Activated CD8-positive, alpha-beta T cell treated with anti-CD3 and anti-CD28 coated beads for 36 hours (primary cell): ENCODE results near the gene DENND6B. TPM values are rescaled to one million over a fixed set of nuclear protein-coding genes. Genes with fewer than 3 reads are reported as not detected.
"Not testable (repeated sequence)": the region's sequence is repeated elsewhere in the genome, so short reads cannot be mapped to it uniquely, and the experiment has no call there.

Experiments
- ATAC-seq: fragments of 200-7000 bp; cut with Tn5 transposase; one replicate; pipeline ENCODE4 v1.10.0; 2021; ENCODE audit warnings: mild to moderate bottlenecking, moderate library complexity
- CTCF ChIA-PET: fragments of 350-600 bp; sonication (Branson Sonifier 250); formaldehyde crosslinking; loops from one replicate; lab custom pipeline; 2021; ENCODE audit warnings: antibody characterized with exemption; lab: Charles Lee
- POLR2A ChIA-PET: fragments of 350-600 bp; sonication (Branson Sonifier 250); formaldehyde crosslinking; loops from one replicate; lab custom pipeline; 2021; ENCODE audit warnings: antibody characterized with exemption; lab: Charles Lee
- DNase-seq: peaks from one replicate; pipeline ENCODE4 v3.0.0-alpha.2; 2020
- H3K27ac Mint-ChIP-seq: one replicate; pipeline ENCODE4 v1.8.0; 2021; ENCODE audit warnings: mild to moderate bottlenecking, mixed read lengths
- H3K27me3 Mint-ChIP-seq: one replicate; pipeline ENCODE4 v1.8.0; 2021; ENCODE audit warnings: mixed read lengths
- H3K36me3 Mint-ChIP-seq: one replicate; pipeline ENCODE4 v1.8.0; 2021; ENCODE audit warnings: low read depth, mixed read lengths
- H3K4me1 Mint-ChIP-seq: one replicate; pipeline ENCODE4 v1.8.0; 2021; ENCODE audit warnings: low read depth, mixed read lengths
- H3K4me3 Mint-ChIP-seq: one replicate; pipeline ENCODE4 v1.8.0; 2021; ENCODE audit warnings: mild to moderate bottlenecking, moderate library complexity, mixed read lengths
- H3K9me3 Mint-ChIP-seq: one replicate; pipeline ENCODE4 v1.8.0; 2021; ENCODE audit warnings: mixed read lengths
- intact Hi-C: fragments of 100-400 bp; cut with micrococcal nuclease; formaldehyde crosslinking; loops from one replicate; pipeline ENCODE4 v1.10.0; 2022
- total RNA-seq, 2 experiments: library from RNA; stranded (reverse); gene quantifications; one replicate each; pipeline ENCODE4 v1.2.3, GENCODE V29; 2021
- TF ChIP-seq, protein P1 (sequence below): fragments of 200-600 bp; IDR thresholded peaks from one replicate; pipeline ENCODE4 v1.8.0; 2022; ENCODE audit warnings: antibody characterized with exemption, mild to moderate bottlenecking

DENND6B gene
- total RNA-seq, 2 experiments from 2014 or later, result 4.6 to 5.3 TPM

GRCh38 chr22:50327711-50328019 is 853 bp upstream of the DENND6B start:
- H3K4me3 Mint-ChIP-seq, result peak overlapping the region; percentile 74
- no peaks in the 10 kb centered on the region for H3K36me3 Mint-ChIP-seq
- no peak for DNase-seq
- H3K27me3 Mint-ChIP-seq, result peaks cover 10% of the 10 kb centered on the region
- ChIA-PET POLR2A (interaction anchor here (0.7 to 1.7 kb wide), 8 partner anchors 11 to 83 kb away, joined by 3 to 8 read pairs (median 4); partner anchors contain the start of gene TUBGCP6), CTCF (interaction anchor here (0.6 to 6.4 kb wide), 20 partner anchors 12 to 145 kb away, joined by 3 to 44 read pairs (median 4); partner anchors contain the start of genes HDAC10, MAPK11, MAPK12 and PLXNB2)
- peaks cover 15% of the 10 kb centered on the region for H3K4me1 Mint-ChIP-seq
- no peak for ATAC-seq
- intact Hi-C loops, result loop anchor here (5.0 kb wide), 1 partner anchor 50 kb away; no protein-coding TSS in a partner anchor
- H3K9me3 Mint-ChIP-seq, result no peaks in the 10 kb centered on the region
- H3K27ac Mint-ChIP-seq, result peak overlapping the region; percentile 72
- TF ChIP-seq, protein P1, sequence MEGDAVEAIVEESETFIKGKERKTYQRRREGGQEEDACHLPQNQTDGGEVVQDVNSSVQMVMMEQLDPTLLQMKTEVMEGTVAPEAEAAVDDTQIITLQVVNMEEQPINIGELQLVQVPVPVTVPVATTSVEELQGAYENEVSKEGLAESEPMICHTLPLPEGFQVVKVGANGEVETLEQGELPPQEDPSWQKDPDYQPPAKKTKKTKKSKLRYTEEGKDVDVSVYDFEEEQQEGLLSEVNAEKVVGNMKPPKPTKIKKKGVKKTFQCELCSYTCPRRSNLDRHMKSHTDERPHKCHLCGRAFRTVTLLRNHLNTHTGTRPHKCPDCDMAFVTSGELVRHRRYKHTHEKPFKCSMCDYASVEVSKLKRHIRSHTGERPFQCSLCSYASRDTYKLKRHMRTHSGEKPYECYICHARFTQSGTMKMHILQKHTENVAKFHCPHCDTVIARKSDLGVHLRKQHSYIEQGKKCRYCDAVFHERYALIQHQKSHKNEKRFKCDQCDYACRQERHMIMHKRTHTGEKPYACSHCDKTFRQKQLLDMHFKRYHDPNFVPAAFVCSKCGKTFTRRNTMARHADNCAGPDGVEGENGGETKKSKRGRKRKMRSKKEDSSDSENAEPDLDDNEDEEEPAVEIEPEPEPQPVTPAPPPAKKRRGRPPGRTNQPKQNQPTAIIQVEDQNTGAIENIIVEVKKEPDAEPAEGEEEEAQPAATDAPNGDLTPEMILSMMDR, result no peak

DNA sequence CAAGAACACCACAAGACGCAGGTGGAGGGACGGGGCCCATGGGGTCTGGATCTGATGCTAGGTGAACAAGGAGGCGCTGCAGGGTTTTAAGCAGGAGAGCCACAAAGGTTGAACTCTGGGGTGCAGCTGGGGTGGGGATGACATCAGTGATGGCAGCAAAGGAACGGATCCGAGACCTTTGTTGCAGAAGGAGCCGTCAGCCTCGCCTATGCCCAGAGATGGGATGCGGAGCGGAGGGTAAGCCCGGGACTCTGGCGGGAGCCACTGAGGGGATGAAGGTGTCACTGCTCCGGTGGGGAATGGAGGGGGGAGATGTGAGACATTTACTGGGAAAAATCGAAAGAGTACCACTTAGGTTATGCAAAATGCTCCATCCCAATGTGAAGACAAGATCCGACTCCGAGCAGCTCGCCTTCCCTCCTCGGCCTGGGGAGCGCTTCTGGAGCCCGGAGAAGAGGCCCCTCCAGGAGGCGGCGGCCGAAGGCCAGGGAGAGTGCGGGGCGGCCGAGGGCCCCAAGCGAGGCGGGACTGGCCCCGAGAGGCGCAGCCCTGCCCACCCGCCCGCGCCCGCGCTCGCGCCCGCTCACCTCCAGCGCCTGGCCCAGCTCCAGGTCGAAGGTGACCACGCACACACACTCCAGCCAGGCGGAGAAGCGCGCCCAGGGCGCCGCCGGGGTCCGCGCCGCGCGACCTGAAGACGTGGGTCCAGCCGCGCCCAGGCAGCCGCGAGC is 422 bp downstream of the DENND6B start:
- H3K27me3 Mint-ChIP-seq, result peaks cover 10% of the 10 kb centered on the region
- TF ChIP-seq, protein P1, result no peak
- ChIA-PET CTCF (interaction anchor here (0.8 to 6.4 kb wide), 9 partner anchors 11 to 75 kb away, joined by 3 to 44 read pairs (median 15); partner anchors contain the start of genes HDAC10 and MAPK11), POLR2A (interaction anchor here (1.1 to 1.7 kb wide), 5 partner anchors 9 to 295 kb away, joined by 3 to 8 read pairs (median 4); no protein-coding TSS in a partner anchor)
- ATAC-seq (no peak), DNase-seq (no peak)
- H3K27ac Mint-ChIP-seq, result no peak overlapping the region
- no peaks in the 10 kb centered on the region for H3K36me3 Mint-ChIP-seq
- H3K4me1 Mint-ChIP-seq, result peaks cover 15% of the 10 kb centered on the region
- peak overlapping the region; percentile 77 for H3K4me3 Mint-ChIP-seq
- no peaks in the 10 kb centered on the region for H3K9me3 Mint-ChIP-seq
- intact Hi-C loops, result loop anchor here (5.0 kb wide), 1 partner anchor 49 kb away; no protein-coding TSS in a partner anchor

DNA sequence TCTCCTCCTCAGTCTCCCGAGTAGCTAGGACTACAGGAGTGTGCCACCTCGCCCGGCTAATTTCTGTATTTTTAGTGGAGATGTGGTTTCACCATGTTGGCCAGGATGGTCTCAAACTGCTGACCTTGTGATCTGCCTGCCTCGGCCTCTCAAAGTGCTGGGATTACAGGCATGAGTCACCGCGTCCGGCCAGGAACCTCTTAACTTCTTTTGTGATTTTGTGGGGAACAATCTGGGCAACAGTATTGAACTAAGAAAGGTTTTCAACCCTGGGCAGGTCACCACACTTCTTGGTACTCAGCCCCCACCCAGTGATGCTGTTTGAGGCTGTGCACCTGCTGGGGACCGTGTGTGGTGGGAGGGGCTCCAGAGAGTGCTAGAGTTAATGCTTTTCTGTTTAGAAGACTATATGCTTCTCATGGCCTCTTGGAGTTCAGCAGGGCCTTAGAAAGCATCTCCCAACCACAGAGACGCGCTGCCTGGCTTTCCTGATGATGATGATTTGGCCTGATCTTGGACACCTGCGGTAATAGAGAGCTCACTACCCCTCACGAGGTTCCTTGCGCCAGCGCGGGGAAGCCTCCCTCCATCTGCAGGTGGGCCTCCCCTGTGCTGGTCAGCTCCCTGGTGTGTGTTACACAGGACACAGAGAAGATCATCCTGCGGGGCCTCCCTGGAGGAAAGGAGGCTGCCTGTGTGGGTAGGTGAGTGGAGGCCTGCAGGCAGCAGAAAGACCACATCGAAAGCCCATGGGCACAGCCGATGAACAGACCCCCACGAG is 1.2 kb downstream of the DENND6B start:
- H3K9me3 Mint-ChIP-seq, result no peaks in the 10 kb centered on the region
- CTCF ChIA-PET, result interaction anchor here (0.8 to 6.4 kb wide), 10 partner anchors 10 to 74 kb away, joined by 3 to 44 read pairs (median 14); partner anchors contain the start of genes HDAC10 and MAPK11
- ATAC-seq (no peak), DNase-seq (no peak)
- peak overlapping the region; percentile 77 for H3K4me3 Mint-ChIP-seq
- H3K27ac Mint-ChIP-seq, result no peak overlapping the region
- intact Hi-C loops, result loop anchor here (5.0 kb wide), 1 partner anchor 48 kb away; no protein-coding TSS in a partner anchor
- no peaks in the 10 kb centered on the region for H3K36me3 Mint-ChIP-seq
- POLR2A ChIA-PET, result interaction anchor here (1.7 kb wide), 1 partner anchor 9 kb away, joined by 8 read pairs; no protein-coding TSS in a partner anchor
- H3K4me1 Mint-ChIP-seq, result peaks cover 8% of the 10 kb centered on the region
- peaks cover 5% of the 10 kb centered on the region for H3K27me3 Mint-ChIP-seq
- TF ChIP-seq, protein P1, result no peak

GRCh38 chr22:50323900-50324299 is 2.9 kb downstream of the DENND6B start:
- Mint-ChIP-seq H3K27ac (no peak overlapping the region), H3K36me3 (no peaks in the 10 kb centered on the region), H3K4me1 (peaks cover 5% of the 10 kb centered on the region), H3K9me3 (no peaks in the 10 kb centered on the region), H3K27me3 (peaks cover 5% of the 10 kb centered on the region), H3K4me3 (no peak overlapping the region)
- ChIA-PET CTCF (no interaction called here), POLR2A (interaction anchor here (1.4 to 1.7 kb wide), 2 partner anchors 8 to 10 kb away, joined by 4 to 8 read pairs; no protein-coding TSS in a partner anchor)
- TF ChIP-seq, protein P1, result no peak
- ATAC-seq, result no peak
- intact Hi-C loops, result no loop called here
- DNase-seq, result no peak

DNA sequence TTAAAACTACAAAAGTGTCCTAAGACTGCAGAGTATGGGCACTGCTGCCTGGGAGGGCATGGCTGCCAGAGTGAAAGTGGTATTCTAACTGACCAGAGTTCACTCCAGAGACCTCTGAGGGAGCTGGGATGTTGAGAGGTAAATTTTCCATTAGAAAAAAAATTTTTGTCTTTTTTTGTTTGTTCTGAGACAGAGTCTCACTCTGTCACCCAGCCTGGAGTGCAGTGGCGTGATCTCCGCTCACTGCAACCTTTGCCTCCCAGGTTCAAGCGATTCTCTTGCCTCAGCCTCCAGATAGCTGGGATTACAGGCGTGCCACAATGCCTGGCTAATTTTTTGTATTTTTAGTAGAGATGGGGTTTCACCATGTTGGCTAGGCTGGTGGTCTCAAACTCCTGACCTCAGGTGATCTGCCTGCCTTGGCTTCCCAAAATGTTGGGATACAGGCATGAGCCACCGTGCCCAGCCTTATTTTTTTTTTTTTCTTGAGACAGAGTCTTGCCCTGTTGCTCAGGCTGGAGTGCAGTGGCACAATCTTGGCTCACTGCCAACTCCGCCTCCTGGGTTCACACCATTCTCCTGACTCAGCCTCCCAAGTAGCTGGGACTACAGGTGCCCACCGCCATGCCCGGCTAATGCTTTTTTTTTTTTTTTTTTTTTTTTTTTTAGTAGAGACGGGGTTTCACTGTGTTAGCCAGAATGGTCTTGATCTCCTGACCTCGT is 4.3 kb downstream of the DENND6B start:
- ChIA-PET POLR2A (interaction anchor here (1.4 kb wide), 1 partner anchor 13 kb away, joined by 3 read pairs; no protein-coding TSS in a partner anchor), CTCF (interaction anchor here (0.9 kb wide), 1 partner anchor 20 kb away, joined by 3 read pairs; no protein-coding TSS in a partner anchor)
- H3K4me1 Mint-ChIP-seq, ATAC-seq, intact Hi-C loops, H3K27me3 Mint-ChIP-seq, H3K27ac Mint-ChIP-seq, H3K9me3 Mint-ChIP-seq, H3K4me3 Mint-ChIP-seq, H3K36me3 Mint-ChIP-seq, DNase-seq: not testable (repeated sequence)
